Inflammatory macrophage treated with lipopolysaccharide for 1 hour (primary cell): ENCODE results near the gene HTR2A.
"Not testable (repeated sequence)": the region's sequence is repeated elsewhere in the genome, so short reads cannot be mapped to it uniquely, and the experiment has no call there.

ENCODE experiments used
- DNase-seq, 2 donors: peaks; one replicate each; pipeline ENCODE4 v3.0.0-alpha.2; 2020 to 2022

Gene HTR2A

GRCh38 chr13:46804921-46805320, 91.9 kb downstream of the HTR2A start:
- DNase-seq: not testable (repeated sequence)

- no peak for DNase-seq
Measured at GRCh38 chr13:46804391-46804815, 92.5 kb downstream of the HTR2A start.

- no peak for DNase-seq
Measured at GRCh38 chr13:46803586-46803985, 93.3 kb downstream of the HTR2A start.

GRCh38 chr13:46801858-46802257, 95.0 kb downstream of the HTR2A start:
- DNase-seq: no peak

- DNase-seq: no peak
Measured at GRCh38 chr13:46799139-46799538, 97.7 kb downstream of the HTR2A start.

- no peak for DNase-seq
Measured at GRCh38 chr13:46797501-46798237, 99.2 kb downstream of the HTR2A start.

GRCh38 chr13:46796515-46797474, 100.1 kb downstream of the HTR2A start, which contains the start of gene ESD:
ESD (minus strand) TSS chr13:46797161; CDS start chr13:46791413, 5,748 bp downstream.
- DNase-seq: peak; percentile 87 to 95

GRCh38 chr13:46796129-46796514, 100.7 kb downstream of the HTR2A start:
- DNase-seq: no peak

- no peak for DNase-seq
Measured at GRCh38 chr13:46795321-46795720, 101.5 kb downstream of the HTR2A start.

- DNase-seq: no peak
Measured at GRCh38 chr13:46783504-46783903, 113.3 kb downstream of the HTR2A start.

GRCh38 chr13:46782691-46783090, 114.2 kb downstream of the HTR2A start:
- no peak for DNase-seq

- DNase-seq: no peak
Measured at GRCh38 chr13:46782066-46782465, 114.8 kb downstream of the HTR2A start.
